T-cell (primary cell): Measurements from ENCODE around the gene HGFAC. TPM values are rescaled to one million over a fixed set of nuclear protein-coding genes. Genes with fewer than 3 reads are reported as not detected.

Source experiments
- ATAC-seq, 4 experiments: fragments of 200-7000 bp in 3 of 4; fragments of 150-1000 bp in 1 of 4; cut with Tn5 transposase; replicated peaks in 1 of 4; 1 replicate in 3 of 4; 2 replicates in 1 of 4; pipeline ENCODE4 v1.10.0; 2021; ENCODE audit warnings: moderate library complexity in 3 of 4, mild to moderate bottlenecking in 2 of 4, moderate number of reproducible peaks in 1 of 4
- CTCF ChIA-PET, 2 donors: fragments of 300-600 bp; sonication (Branson Sonifier 250); formaldehyde crosslinking; loops; one replicate each; lab custom pipeline; 2022; ENCODE audit warnings: antibody characterized with exemption in 2 of 2; lab: Charles Lee
- POLR2A ChIA-PET, 2 donors: fragments of 300-600 bp; sonication (Branson Sonifier 250); formaldehyde crosslinking; loops; one replicate each; lab custom pipeline; 2022; ENCODE audit warnings: antibody characterized with exemption in 2 of 2; lab: Charles Lee
- DNase-seq, 35 experiments: peaks; one replicate each; pipeline versions ENCODE4 v3.0.0 to v3.0.0-alpha.2; 2013 to 2023
- H3K27ac ChIP-seq: one replicate; pipeline ENCODE4 v1.5.1; 2013; ENCODE audit warnings: low read length
- H3K27me3 ChIP-seq, 2 experiments: replicated peaks in 1 of 2; 1 replicate in 1 of 2; 2 replicates in 1 of 2; pipeline versions ENCODE4 v1.6.1 to v1.7.0; 2013; ENCODE audit warnings: low read length in 1 of 2, mixed read lengths in 1 of 2; ENCODE audit not compliant: control insufficient read depth in 2 of 2, insufficient read depth in 2 of 2; ENCODE audit errors: extremely low read depth in 1 of 2
- H3K36me3 ChIP-seq, 2 donors: 1 replicate in 1 of 2; 2 replicates in 1 of 2; pipeline versions ENCODE4 v1.6.1 to v1.7.0; 2013; ENCODE audit warnings: low read length in 1 of 2; ENCODE audit not compliant: control insufficient read depth in 2 of 2, insufficient read depth in 1 of 2; ENCODE audit errors: extremely low read depth in 1 of 2
- H3K4me1 ChIP-seq, 2 experiments: 1 replicate in 1 of 2; 2 replicates in 1 of 2; pipeline versions ENCODE4 v1.6.1 to v1.7.0; 2013; ENCODE audit warnings: low read length in 2 of 2, mixed read lengths in 1 of 2; ENCODE audit not compliant: insufficient read depth in 2 of 2, control insufficient read depth in 1 of 2; ENCODE audit errors: extremely low read depth in 1 of 2
- H3K4me3 ChIP-seq, 2 donors: 1 replicate in 1 of 2; 2 replicates in 1 of 2; pipeline versions ENCODE4 v1.5.1 to v1.7.0; 2013; ENCODE audit warnings: mild to moderate bottlenecking in 2 of 2, low read length in 1 of 2, moderate library complexity in 1 of 2; ENCODE audit not compliant: control insufficient read depth in 1 of 2; ENCODE audit errors: extremely low read depth in 1 of 2
- H3K9me3 ChIP-seq: 2 replicates; pipeline ENCODE4 v1.7.0; 2013
- H3K27ac Mint-ChIP-seq, 2 donors: one replicate each; pipeline ENCODE4 v1.8.0; 2020 to 2021; ENCODE audit warnings: mild to moderate bottlenecking in 2 of 2, mixed read lengths in 2 of 2
- H3K27me3 Mint-ChIP-seq, 2 donors: one replicate each; pipeline ENCODE4 v1.8.0; 2021 to 2022; ENCODE audit warnings: mixed read lengths in 2 of 2
- H3K36me3 Mint-ChIP-seq: one replicate; pipeline ENCODE4 v1.8.0; 2021; ENCODE audit warnings: mixed read lengths
- H3K4me1 Mint-ChIP-seq, 3 donors: one replicate each; pipeline ENCODE4 v1.8.0; 2020 to 2022; ENCODE audit warnings: mixed read lengths in 3 of 3, mild to moderate bottlenecking in 1 of 3
- H3K4me3 Mint-ChIP-seq, 3 donors: one replicate each; pipeline ENCODE4 v1.8.0; 2020 to 2022; ENCODE audit warnings: mild to moderate bottlenecking in 3 of 3, mixed read lengths in 3 of 3, moderate library complexity in 3 of 3
- H3K9me3 Mint-ChIP-seq, 3 donors: one replicate each; pipeline ENCODE4 v1.8.0; 2020 to 2022; ENCODE audit warnings: mixed read lengths in 3 of 3
- WGBS: methylation state at CpG from one replicate; pipeline ENCODE4 v1.1.5; 2013; ENCODE audit warnings: missing lambda C conversion rate; ENCODE audit not compliant: insufficient coverage; 5-methylcytosine and 5-hydroxymethylcytosine counted together
- total RNA-seq, 35 experiments: library from RNA in 6 of 35; stranded (reverse) in 6 of 35; fragments of 120-200 nt in 1 of 35; gene quantifications; one replicate each; pipeline versions ENCODE4 v1.2.1 to v1.2.4 and lab custom pipeline; 2013 to 2026

HGFAC gene
- total RNA-seq, 5 donors from 2014 or later (not counting 1 experiment from before 2014, with no cell fraction given), result 0.33 to 0.73 (median 0.70) TPM; not detected in 2

DNA sequence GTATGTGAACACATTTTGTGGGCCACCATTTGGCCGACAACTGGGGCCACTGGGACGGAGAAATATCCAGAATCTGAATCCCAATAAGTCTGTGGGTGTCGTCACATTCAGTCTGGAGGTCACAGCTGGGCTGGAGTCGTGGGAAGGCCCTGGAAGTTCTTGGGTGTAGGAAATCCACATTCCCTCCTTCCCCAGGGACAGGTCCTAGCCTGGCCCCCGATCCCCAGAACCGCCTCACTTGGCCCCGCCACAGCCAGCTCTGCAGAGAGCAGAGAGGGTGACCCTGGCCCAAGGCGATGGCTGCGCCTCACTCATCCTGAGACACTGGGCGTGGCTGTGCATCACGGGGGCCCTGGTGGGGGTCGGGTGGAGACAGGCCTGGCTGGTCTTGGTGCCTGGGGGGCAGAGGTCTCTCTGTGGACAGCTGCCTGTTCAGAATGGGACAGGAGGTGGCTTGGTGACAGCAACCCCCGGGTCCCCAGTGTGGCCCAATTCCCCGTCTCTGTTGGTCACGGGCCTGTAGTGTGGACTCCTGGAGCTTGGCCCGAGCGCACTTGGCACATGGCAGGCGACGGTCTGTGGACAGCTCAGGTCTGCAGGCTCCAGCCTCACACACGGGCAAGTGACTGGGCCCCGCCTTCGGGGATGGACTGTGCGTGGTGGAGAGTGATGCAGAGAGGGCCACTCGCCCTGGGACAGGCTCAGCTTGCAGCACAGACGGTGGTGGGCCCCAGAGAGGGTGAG is 37.8 kb downstream of the HGFAC start:
- Histone ChIP-seq H3K27me3 (peaks cover 0 to 92% of the 10 kb centered on the region in 2 experiments), H3K27ac (no peak overlapping the region), H3K4me3 (no peak overlapping the region), H3K9me3 (no peaks in the 10 kb centered on the region), H3K36me3 (no peaks in the 10 kb centered on the region), H3K4me1 (peaks cover 0 to 17% of the 10 kb centered on the region in 2 experiments)
- ATAC-seq (no peak), DNase-seq (no peak)
- Mint-ChIP-seq H3K4me3 (no peak overlapping the region), H3K36me3 (no peaks in the 10 kb centered on the region), H3K27me3 (peaks cover 13 to 37% of the 10 kb centered on the region in 2 donors), H3K27ac (no peak overlapping the region), H3K4me1 (peaks cover 0 to 3% (median 0%) of the 10 kb centered on the region in 3 donors), H3K9me3 (no peaks in the 10 kb centered on the region)
- ChIA-PET CTCF (interaction anchor here in 1 of 2 donors (0.7 to 1.2 kb wide), 2 partner anchors 124 to 372 kb away, joined by 3 to 4 read pairs; no protein-coding TSS in a partner anchor), POLR2A (no interaction called here)
- WGBS, result 84% methylated on average over 15 of the region's 25 CpGs

- peaks cover 13 to 36% of the 10 kb centered on the region in 2 donors for H3K27me3 Mint-ChIP-seq
- H3K9me3 Mint-ChIP-seq, result no peaks in the 10 kb centered on the region
- no peak overlapping the region for H3K4me3 ChIP-seq
- peaks cover 0 to 28% of the 10 kb centered on the region in 2 experiments for H3K4me1 ChIP-seq
- peaks cover 0 to 6% (median 1%) of the 10 kb centered on the region in 3 donors for H3K4me1 Mint-ChIP-seq
- H3K27me3 ChIP-seq, result peaks cover 0 to 95% of the 10 kb centered on the region in 2 experiments
- H3K27ac ChIP-seq, result no peak overlapping the region
- H3K36me3 Mint-ChIP-seq, result no peaks in the 10 kb centered on the region
- no peak overlapping the region for H3K27ac Mint-ChIP-seq
- DNase-seq (peak; percentile 22 to 75 (median 62)), ATAC-seq (peak; percentile 68 to 81 (median 73))
- ChIA-PET CTCF (interaction anchor here (0.7 to 1.2 kb wide), 6 partner anchors 125 to 374 kb away, joined by 3 to 6 read pairs (median 4); no protein-coding TSS in a partner anchor), POLR2A (no interaction called here)
- H3K9me3 ChIP-seq, result no peaks in the 10 kb centered on the region
- no peaks in the 10 kb centered on the region for H3K36me3 ChIP-seq
- H3K4me3 Mint-ChIP-seq, result no peak overlapping the region
- 19% methylated on average over 17 of the region's 17 CpGs for WGBS
Measured at GRCh38 chr4:3480528-3481112, 38.9 kb downstream of the HGFAC start.

- H3K27ac ChIP-seq, result no peak overlapping the region
- DNase-seq, result no peak
- Mint-ChIP-seq H3K27me3 (peaks cover 13 to 36% of the 10 kb centered on the region in 2 donors), H3K9me3 (no peaks in the 10 kb centered on the region), H3K4me3 (no peak overlapping the region), H3K27ac (no peak overlapping the region), H3K4me1 (peaks cover 0 to 6% (median 1%) of the 10 kb centered on the region in 3 donors), H3K36me3 (no peaks in the 10 kb centered on the region)
- peaks cover 0 to 96% of the 10 kb centered on the region in 2 experiments for H3K27me3 ChIP-seq
- H3K9me3 ChIP-seq, result no peaks in the 10 kb centered on the region
- ChIA-PET POLR2A (no interaction called here), CTCF (interaction anchor here (0.8 to 1.1 kb wide), 4 partner anchors 135 to 288 kb away, joined by 3 to 6 read pairs (median 4); no protein-coding TSS in a partner anchor)
- no peaks in the 10 kb centered on the region for H3K36me3 ChIP-seq
- no peak overlapping the region for H3K4me3 ChIP-seq
- ATAC-seq, result peak in 1 of 4 experiments; percentile 19
- 39% methylated on average over 5 of the region's 5 CpGs for WGBS
- peaks cover 0 to 28% of the 10 kb centered on the region in 2 experiments for H3K4me1 ChIP-seq
Measured at GRCh38 chr4:3481113-3481531, 39.4 kb downstream of the HGFAC start.

GRCh38 chr4:3481783-3482393 is 40.1 kb downstream of the HGFAC start:
- Mint-ChIP-seq H3K27me3 (peaks cover 17 to 34% of the 10 kb centered on the region in 2 donors), H3K9me3 (no peaks in the 10 kb centered on the region)

GRCh38 chr4:3482707-3483106 is 40.9 kb downstream of the HGFAC start:
- Mint-ChIP-seq H3K27ac (no peak overlapping the region), H3K27me3 (peaks cover 17 to 31% of the 10 kb centered on the region in 2 donors), H3K4me1 (peaks cover 0 to 8% (median 1%) of the 10 kb centered on the region in 3 donors), H3K4me3 (no peak overlapping the region), H3K36me3 (no peaks in the 10 kb centered on the region), H3K9me3 (no peaks in the 10 kb centered on the region)
- ChIA-PET POLR2A (no interaction called here), CTCF (no interaction called here)
- Histone ChIP-seq H3K27ac (no peak overlapping the region), H3K27me3 (peaks cover 0 to 93% of the 10 kb centered on the region in 2 experiments), H3K9me3 (no peaks in the 10 kb centered on the region), H3K4me1 (peaks cover 0 to 28% of the 10 kb centered on the region in 2 experiments), H3K36me3 (no peaks in the 10 kb centered on the region), H3K4me3 (no peak overlapping the region)
- ATAC-seq, result no peak
- DNase-seq, result no peak
- 84% methylated on average over 11 of the region's 12 CpGs for WGBS

More at GRCh38 chr4:3481783-3482393, 40.1 kb downstream of the HGFAC start:
- Mint-ChIP-seq H3K4me3 (no peak overlapping the region), H3K36me3 (no peaks in the 10 kb centered on the region), H3K27ac (no peak overlapping the region), H3K4me1 (peaks cover 0 to 8% (median 1%) of the 10 kb centered on the region in 3 donors)
- POLR2A ChIA-PET, result no interaction called here
- no peak overlapping the region for H3K27ac ChIP-seq
- no peak overlapping the region for H3K4me3 ChIP-seq
- H3K27me3 ChIP-seq, result peaks cover 0 to 97% of the 10 kb centered on the region in 2 experiments
- no peaks in the 10 kb centered on the region for H3K36me3 ChIP-seq
- CTCF ChIA-PET, result no interaction called here
- DNase-seq, result no peak
- H3K4me1 ChIP-seq, result peaks cover 0 to 28% of the 10 kb centered on the region in 2 experiments
- no peaks in the 10 kb centered on the region for H3K9me3 ChIP-seq
- 54% methylated on average over 18 of the region's 19 CpGs for WGBS
- ATAC-seq, result no peak

GRCh38 chr4:3483471-3483921 is 41.7 kb downstream of the HGFAC start:
- POLR2A ChIA-PET, result no interaction called here
- no peak for DNase-seq
- Mint-ChIP-seq H3K9me3 (no peaks in the 10 kb centered on the region), H3K4me3 (no peak overlapping the region), H3K27ac (no peak overlapping the region), H3K36me3 (no peaks in the 10 kb centered on the region), H3K4me1 (peaks cover 0 to 8% (median 1%) of the 10 kb centered on the region in 3 donors), H3K27me3 (peaks cover 17 to 32% of the 10 kb centered on the region in 2 donors)
- 59% methylated on average over 23 of the region's 23 CpGs for WGBS
- Histone ChIP-seq H3K9me3 (no peaks in the 10 kb centered on the region), H3K36me3 (no peaks in the 10 kb centered on the region), H3K4me3 (no peak overlapping the region), H3K4me1 (peaks cover 0 to 28% of the 10 kb centered on the region in 2 experiments), H3K27me3 (peaks cover 0 to 93% of the 10 kb centered on the region in 2 experiments), H3K27ac (no peak overlapping the region)
- no peak for ATAC-seq
- CTCF ChIA-PET, result interaction anchor here in 1 of 2 donors (0.7 kb wide), 1 partner anchor 405 kb away, joined by 3 read pairs; no protein-coding TSS in a partner anchor
